ENCODE data around the gene WNT3. TPM values are rescaled to one million over a fixed set of nuclear protein-coding genes. Genes with fewer than 3 reads are reported as not detected.
A peak's percentile ranks its signal among the peaks of the same experiment; 100 is the strongest.
"Not testable (repeated sequence)": the region's sequence is repeated elsewhere in the genome, so short reads cannot be mapped to it uniquely, and the experiment has no call there.

WNT3 gene
- total RNA-seq, 1 experiment from 2014 or later, result 6.1 TPM

GRCh38 chr17:46841561-46842379, 23.3 kb upstream of the WNT3 start:
- no peaks in the 10 kb centered on the region for H3K36me3 Mint-ChIP-seq (ENCODE audit: insufficient read depth, unreplicated experiment)
- no TSS peak for BruUV-seq (replicated peaks)
- peaks cover 91% of the 10 kb centered on the region for H3K27me3 Mint-ChIP-seq (ENCODE audit: unreplicated experiment)
- H3K9me3 Mint-ChIP-seq (ENCODE audit: low read depth, unreplicated experiment), result peaks cover 6% of the 10 kb centered on the region
- peak; percentile 58 for DNase-seq
- H3K27ac Mint-ChIP-seq (ENCODE audit: unreplicated experiment), result no peak overlapping the region
- intact Hi-C loops (cut with micrococcal nuclease; ENCODE audit: unreplicated experiment), result loop anchor here (2.0 kb wide), 1 partner anchor 99 kb away; no protein-coding TSS in a partner anchor
- H3K4me3 Mint-ChIP-seq (ENCODE audit: low read depth, unreplicated experiment), result peak overlapping the region; percentile 38
- no peaks in the 10 kb centered on the region for H3K4me1 Mint-ChIP-seq (ENCODE audit: low read depth, unreplicated experiment)
- peak; percentile 88 for TF ChIP-seq CTCF (IDR thresholded peaks at IDR 0.05; ENCODE audit: unreplicated experiment)
- CTCF ChIA-PET, result interaction anchor here (0.5 to 0.8 kb wide), 2 partner anchors 9 to 133 kb away, joined by 4 to 5 read pairs; no protein-coding TSS in a partner anchor

- H3K4me1 Mint-ChIP-seq (ENCODE audit: low read depth, unreplicated experiment); intact Hi-C loops (cut with micrococcal nuclease; ENCODE audit: unreplicated experiment); H3K36me3 Mint-ChIP-seq (ENCODE audit: insufficient read depth, unreplicated experiment); BruUV-seq (replicated peaks); CTCF ChIA-PET; H3K4me3 Mint-ChIP-seq (ENCODE audit: low read depth, unreplicated experiment); H3K9me3 Mint-ChIP-seq (ENCODE audit: low read depth, unreplicated experiment); DNase-seq; H3K27ac Mint-ChIP-seq (ENCODE audit: unreplicated experiment): not testable (repeated sequence)
- H3K27me3 Mint-ChIP-seq (ENCODE audit: unreplicated experiment), result peaks cover 90% of the 10 kb centered on the region
Measured at GRCh38 chr17:46840596-46840995, 22.1 kb upstream of the WNT3 start.

- H3K4me1 Mint-ChIP-seq (ENCODE audit: low read depth, unreplicated experiment), result peaks cover 11% of the 10 kb centered on the region
- BruUV-seq (replicated peaks), result no TSS peak
- intact Hi-C loops (cut with micrococcal nuclease; ENCODE audit: unreplicated experiment), result no loop called here
- H3K27ac Mint-ChIP-seq (ENCODE audit: unreplicated experiment), result no peak overlapping the region
- H3K27me3 Mint-ChIP-seq (ENCODE audit: unreplicated experiment), result peaks cover 90% of the 10 kb centered on the region
- CTCF ChIA-PET, result no interaction called here
- H3K36me3 Mint-ChIP-seq (ENCODE audit: insufficient read depth, unreplicated experiment), result peaks cover 8% of the 10 kb centered on the region
- H3K9me3 Mint-ChIP-seq (ENCODE audit: low read depth, unreplicated experiment), result peaks cover 6% of the 10 kb centered on the region
- TF ChIP-seq CTCF (IDR thresholded peaks at IDR 0.05; ENCODE audit: unreplicated experiment), result no peak
- no peak overlapping the region for H3K4me3 Mint-ChIP-seq (ENCODE audit: low read depth, unreplicated experiment)
- no peak for DNase-seq
Measured at GRCh38 chr17:46839211-46839610, 20.7 kb upstream of the WNT3 start.

DNA sequence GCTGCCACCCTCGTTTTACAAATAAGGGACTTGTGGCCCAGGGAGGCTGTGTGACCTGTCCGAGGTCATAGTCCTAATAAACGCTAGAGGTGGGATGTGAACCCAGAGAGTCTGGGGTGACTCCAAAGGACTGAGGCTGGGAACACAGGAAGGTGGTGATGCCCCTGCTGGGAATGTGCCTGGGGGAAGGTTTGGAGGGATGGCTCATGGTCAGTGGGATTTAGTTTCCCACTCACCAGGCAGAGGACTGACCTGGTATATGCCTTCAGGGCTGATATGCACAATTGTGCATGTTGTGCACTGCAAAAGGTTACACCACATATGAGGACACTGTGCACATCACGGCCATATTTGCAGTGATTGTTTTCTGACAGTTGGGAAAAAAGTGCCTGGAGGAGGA, 19.0 kb upstream of the WNT3 start:
- H3K9me3 Mint-ChIP-seq (ENCODE audit: low read depth, unreplicated experiment), result peaks cover 3% of the 10 kb centered on the region
- no peak overlapping the region for H3K4me3 Mint-ChIP-seq (ENCODE audit: low read depth, unreplicated experiment)
- no peak overlapping the region for H3K27ac Mint-ChIP-seq (ENCODE audit: unreplicated experiment)
- peaks cover 8% of the 10 kb centered on the region for H3K36me3 Mint-ChIP-seq (ENCODE audit: insufficient read depth, unreplicated experiment)
- TF ChIP-seq CTCF (IDR thresholded peaks at IDR 0.05; ENCODE audit: unreplicated experiment), result no peak
- peaks cover 11% of the 10 kb centered on the region for H3K4me1 Mint-ChIP-seq (ENCODE audit: low read depth, unreplicated experiment)
- intact Hi-C loops (cut with micrococcal nuclease; ENCODE audit: unreplicated experiment), result no loop called here
- no TSS peak for BruUV-seq (replicated peaks)
- H3K27me3 Mint-ChIP-seq (ENCODE audit: unreplicated experiment), result peaks cover 90% of the 10 kb centered on the region
- CTCF ChIA-PET, result no interaction called here
- DNase-seq, result no peak

GRCh38 chr17:46836500-46836899, 18.0 kb upstream of the WNT3 start:
- no TSS peak for BruUV-seq (replicated peaks)
- Mint-ChIP-seq H3K4me3 (ENCODE audit: low read depth, unreplicated experiment) (no peak overlapping the region), H3K27ac (ENCODE audit: unreplicated experiment) (no peak overlapping the region), H3K4me1 (ENCODE audit: low read depth, unreplicated experiment) (peaks cover 11% of the 10 kb centered on the region), H3K36me3 (ENCODE audit: insufficient read depth, unreplicated experiment) (peaks cover 8% of the 10 kb centered on the region), H3K27me3 (ENCODE audit: unreplicated experiment) (peaks cover 85% of the 10 kb centered on the region), H3K9me3 (ENCODE audit: low read depth, unreplicated experiment) (peaks cover 3% of the 10 kb centered on the region)
- intact Hi-C loops (cut with micrococcal nuclease; ENCODE audit: unreplicated experiment), result no loop called here
- DNase-seq, result no peak
- CTCF ChIA-PET, result interaction anchor here (0.6 to 1.7 kb wide), 6 partner anchors 10 to 79 kb away, joined by 3 to 7 read pairs (median 6); no protein-coding TSS in a partner anchor
- no peak for TF ChIP-seq CTCF (IDR thresholded peaks at IDR 0.05; ENCODE audit: unreplicated experiment)
